SK-N-SH treated with all-trans-retinoic acid at 6 μM for 48 hours (cell line): ENCODE data around the gene WNK1.

Experiments
- ATAC-seq: fragments of 200-7000 bp; cut with Tn5 transposase; 3 replicates; pipeline ENCODE4 v1.9.1; 2020; ENCODE audit warnings: mild to moderate bottlenecking, moderate library complexity
- ARNTL ChIP-seq: fragments of 450-650 bp; formaldehyde crosslinking; IDR thresholded peaks from 2 replicates; pipeline ENCODE4 v1.5.0; 2020; ENCODE audit warnings: low read depth, mild to moderate bottlenecking, moderate library complexity, borderline replicate concordance
- CSDC2 ChIP-seq: fragments of 250-450 bp; sonication (Bioruptor Pico); IDR thresholded peaks from 2 replicates; pipeline ENCODE4 v1.5.0; 2020; ENCODE audit warnings: mild to moderate bottlenecking, moderate library complexity
- ESRRG ChIP-seq: fragments of 250-450 bp; sonication (Bioruptor Pico); IDR thresholded peaks from 2 replicates; pipeline ENCODE4 v1.6.1; 2021; ENCODE audit warnings: mild to moderate bottlenecking
- GLIS3 ChIP-seq: fragments of 250-450 bp; sonication (Bioruptor Pico); IDR thresholded peaks from 2 replicates; pipeline ENCODE4 v1.5.0; 2020; ENCODE audit warnings: mild to moderate bottlenecking, moderate library complexity
- ISL1 ChIP-seq: fragments of 250-450 bp; sonication (Bioruptor Pico); IDR thresholded peaks from 2 replicates; pipeline ENCODE4 v2.1.2; 2022; ENCODE audit warnings: mild to moderate bottlenecking, moderate library complexity
- OSR1 ChIP-seq: fragments of 250-450 bp; sonication (Bioruptor Pico); IDR thresholded peaks from 2 replicates; pipeline ENCODE4 v1.8.0; 2022; ENCODE audit warnings: moderate library complexity, mild to moderate bottlenecking, inconsistent platforms
- PPARA ChIP-seq: fragments of 250-450 bp; sonication (Bioruptor Pico); IDR thresholded peaks from 2 replicates; pipeline ENCODE4 v1.5.0; 2020; ENCODE audit warnings: mild to moderate bottlenecking, borderline replicate concordance
- RARB ChIP-seq: fragments of 250-450 bp; sonication (Bioruptor Pico); IDR thresholded peaks from 2 replicates; pipeline ENCODE4 v1.8.0; 2021; ENCODE audit warnings: mild to moderate bottlenecking, moderate library complexity
- SNAI2 ChIP-seq: fragments of 250-450 bp; sonication (Bioruptor Pico); IDR thresholded peaks from 2 replicates; pipeline ENCODE4 v1.5.0; 2020; ENCODE audit warnings: mild to moderate bottlenecking, moderate library complexity
- TCF4 ChIP-seq: fragments of 250-450 bp; sonication (Bioruptor Pico); IDR thresholded peaks from 2 replicates; pipeline ENCODE4 v1.8.0; 2021; ENCODE audit warnings: mild to moderate bottlenecking, moderate library complexity, borderline replicate concordance
- TOX ChIP-seq: fragments of 250-450 bp; sonication (Bioruptor Pico); IDR thresholded peaks from 2 replicates; pipeline ENCODE4 v1.8.0; 2021; ENCODE audit warnings: mild to moderate bottlenecking, moderate library complexity, borderline replicate concordance
- ZFP30 ChIP-seq: fragments of 450-650 bp; formaldehyde crosslinking; IDR thresholded peaks from 2 replicates; pipeline ENCODE4 v1.5.0; 2022; ENCODE audit warnings: mild to moderate bottlenecking, moderate library complexity
- ZNF565 ChIP-seq: fragments of 450-650 bp; formaldehyde crosslinking; conservative IDR thresholded peaks from 2 replicates; pipeline ENCODE4 v1.5.0; 2020; ENCODE audit warnings: low read depth, mild to moderate bottlenecking, moderate library complexity
- ZNF70 ChIP-seq: fragments of 450-650 bp; formaldehyde crosslinking; IDR thresholded peaks from 2 replicates; pipeline ENCODE4 v1.5.0; 2020; ENCODE audit warnings: mild to moderate bottlenecking, moderate library complexity
- ZNF8 ChIP-seq: fragments of 450-650 bp; formaldehyde crosslinking; IDR thresholded peaks from 2 replicates; pipeline ENCODE4 v1.5.0; 2020; ENCODE audit warnings: mild to moderate bottlenecking, moderate library complexity
- TF ChIP-seq, protein P1 (sequence below): fragments of 250-450 bp; sonication (Bioruptor Pico); IDR thresholded peaks from 2 replicates; pipeline ENCODE4 v1.8.0; 2021; ENCODE audit warnings: low read depth, mild to moderate bottlenecking, moderate library complexity, borderline replicate concordance
- TF ChIP-seq, protein P2 (sequence below): fragments of 250-450 bp; sonication (Bioruptor Pico); IDR thresholded peaks from 2 replicates; pipeline ENCODE4 v1.5.1; 2021; ENCODE audit warnings: mild to moderate bottlenecking, moderate library complexity
- TF ChIP-seq, protein P3 (sequence below): fragments of 250-450 bp; sonication (Bioruptor Pico); IDR thresholded peaks from 2 replicates; pipeline ENCODE4 v1.5.0; 2020; ENCODE audit warnings: mild to moderate bottlenecking, moderate library complexity
- TF ChIP-seq, protein P4 (sequence below): fragments of 250-450 bp; sonication (Bioruptor Pico); IDR thresholded peaks from 2 replicates; pipeline ENCODE4 v1.5.1; 2020; ENCODE audit warnings: low read depth, mild to moderate bottlenecking, moderate library complexity
- TF ChIP-seq, protein P5 (sequence below): fragments of 250-450 bp; sonication (Bioruptor Pico); IDR thresholded peaks from 2 replicates; pipeline ENCODE4 v1.8.0; 2020; ENCODE audit warnings: mild to moderate bottlenecking, moderate library complexity, borderline replicate concordance

The WNK1 gene

DNA sequence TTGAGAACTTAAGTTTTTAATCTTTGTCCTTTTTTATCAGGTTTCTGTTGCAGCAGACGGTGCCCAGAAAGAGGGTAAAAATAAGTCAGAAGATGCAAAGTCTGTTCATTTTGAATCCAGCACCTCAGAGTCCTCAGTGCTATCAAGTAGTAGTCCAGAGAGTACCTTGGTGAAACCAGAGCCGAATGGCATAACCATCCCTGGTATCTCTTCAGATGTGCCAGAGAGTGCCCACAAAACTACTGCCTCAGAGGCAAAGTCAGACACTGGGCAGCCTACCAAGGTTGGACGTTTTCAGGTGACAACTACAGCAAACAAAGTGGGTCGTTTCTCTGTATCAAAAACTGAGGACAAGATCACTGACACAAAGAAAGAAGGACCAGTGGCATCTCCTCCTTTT is 143.7 kb downstream of the WNK1 start:
- no peak for ATAC-seq
- TF ChIP-seq RARB (CRISPR knock-in tag) (no peak), ISL1 (CRISPR knock-in tag) (no peak), PPARA (CRISPR knock-in tag) (no peak), OSR1 (CRISPR knock-in tag) (no peak), ZFP30 (no peak), ZNF565 (CRISPR knock-in tag) (no peak), GLIS3 (CRISPR knock-in tag) (no peak), TOX (no peak), TCF4 (CRISPR knock-in tag) (no peak), ARNTL (CRISPR knock-in tag) (no peak), CSDC2 (no peak), ZNF8 (no peak)
- TF ChIP-seq, protein P1, sequence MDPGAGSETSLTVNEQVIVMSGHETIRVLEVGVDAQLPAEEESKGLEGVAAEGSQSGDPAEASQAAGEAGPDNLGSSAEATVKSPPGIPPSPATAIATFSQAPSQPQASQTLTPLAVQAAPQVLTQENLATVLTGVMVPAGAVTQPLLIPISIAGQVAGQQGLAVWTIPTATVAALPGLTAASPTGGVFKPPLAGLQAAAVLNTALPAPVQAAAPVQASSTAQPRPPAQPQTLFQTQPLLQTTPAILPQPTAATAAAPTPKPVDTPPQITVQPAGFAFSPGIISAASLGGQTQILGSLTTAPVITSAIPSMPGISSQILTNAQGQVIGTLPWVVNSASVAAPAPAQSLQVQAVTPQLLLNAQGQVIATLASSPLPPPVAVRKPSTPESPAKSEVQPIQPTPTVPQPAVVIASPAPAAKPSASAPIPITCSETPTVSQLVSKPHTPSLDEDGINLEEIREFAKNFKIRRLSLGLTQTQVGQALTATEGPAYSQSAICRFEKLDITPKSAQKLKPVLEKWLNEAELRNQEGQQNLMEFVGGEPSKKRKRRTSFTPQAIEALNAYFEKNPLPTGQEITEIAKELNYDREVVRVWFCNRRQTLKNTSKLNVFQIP (CRISPR knock-in tag) = no peak
- TF ChIP-seq, protein P2, sequence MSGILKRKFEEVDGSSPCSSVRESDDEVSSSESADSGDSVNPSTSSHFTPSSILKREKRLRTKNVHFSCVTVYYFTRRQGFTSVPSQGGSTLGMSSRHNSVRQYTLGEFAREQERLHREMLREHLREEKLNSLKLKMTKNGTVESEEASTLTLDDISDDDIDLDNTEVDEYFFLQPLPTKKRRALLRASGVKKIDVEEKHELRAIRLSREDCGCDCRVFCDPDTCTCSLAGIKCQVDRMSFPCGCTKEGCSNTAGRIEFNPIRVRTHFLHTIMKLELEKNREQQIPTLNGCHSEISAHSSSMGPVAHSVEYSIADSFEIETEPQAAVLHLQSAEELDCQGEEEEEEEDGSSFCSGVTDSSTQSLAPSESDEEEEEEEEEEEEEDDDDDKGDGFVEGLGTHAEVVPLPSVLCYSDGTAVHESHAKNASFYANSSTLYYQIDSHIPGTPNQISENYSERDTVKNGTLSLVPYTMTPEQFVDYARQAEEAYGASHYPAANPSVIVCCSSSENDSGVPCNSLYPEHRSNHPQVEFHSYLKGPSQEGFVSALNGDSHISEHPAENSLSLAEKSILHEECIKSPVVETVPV = no peak
- TF ChIP-seq, protein P3, sequence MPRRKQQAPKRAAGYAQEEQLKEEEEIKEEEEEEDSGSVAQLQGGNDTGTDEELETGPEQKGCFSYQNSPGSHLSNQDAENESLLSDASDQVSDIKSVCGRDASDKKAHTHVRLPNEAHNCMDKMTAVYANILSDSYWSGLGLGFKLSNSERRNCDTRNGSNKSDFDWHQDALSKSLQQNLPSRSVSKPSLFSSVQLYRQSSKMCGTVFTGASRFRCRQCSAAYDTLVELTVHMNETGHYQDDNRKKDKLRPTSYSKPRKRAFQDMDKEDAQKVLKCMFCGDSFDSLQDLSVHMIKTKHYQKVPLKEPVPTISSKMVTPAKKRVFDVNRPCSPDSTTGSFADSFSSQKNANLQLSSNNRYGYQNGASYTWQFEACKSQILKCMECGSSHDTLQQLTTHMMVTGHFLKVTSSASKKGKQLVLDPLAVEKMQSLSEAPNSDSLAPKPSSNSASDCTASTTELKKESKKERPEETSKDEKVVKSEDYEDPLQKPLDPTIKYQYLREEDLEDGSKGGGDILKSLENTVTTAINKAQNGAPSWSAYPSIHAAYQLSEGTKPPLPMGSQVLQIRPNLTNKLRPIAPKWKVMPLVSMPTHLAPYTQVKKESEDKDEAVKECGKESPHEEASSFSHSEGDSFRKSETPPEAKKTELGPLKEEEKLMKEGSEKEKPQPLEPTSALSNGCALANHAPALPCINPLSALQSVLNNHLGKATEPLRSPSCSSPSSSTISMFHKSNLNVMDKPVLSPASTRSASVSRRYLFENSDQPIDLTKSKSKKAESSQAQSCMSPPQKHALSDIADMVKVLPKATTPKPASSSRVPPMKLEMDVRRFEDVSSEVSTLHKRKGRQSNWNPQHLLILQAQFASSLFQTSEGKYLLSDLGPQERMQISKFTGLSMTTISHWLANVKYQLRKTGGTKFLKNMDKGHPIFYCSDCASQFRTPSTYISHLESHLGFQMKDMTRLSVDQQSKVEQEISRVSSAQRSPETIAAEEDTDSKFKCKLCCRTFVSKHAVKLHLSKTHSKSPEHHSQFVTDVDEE (CRISPR knock-in tag) = no peak
- TF ChIP-seq, protein P4, sequence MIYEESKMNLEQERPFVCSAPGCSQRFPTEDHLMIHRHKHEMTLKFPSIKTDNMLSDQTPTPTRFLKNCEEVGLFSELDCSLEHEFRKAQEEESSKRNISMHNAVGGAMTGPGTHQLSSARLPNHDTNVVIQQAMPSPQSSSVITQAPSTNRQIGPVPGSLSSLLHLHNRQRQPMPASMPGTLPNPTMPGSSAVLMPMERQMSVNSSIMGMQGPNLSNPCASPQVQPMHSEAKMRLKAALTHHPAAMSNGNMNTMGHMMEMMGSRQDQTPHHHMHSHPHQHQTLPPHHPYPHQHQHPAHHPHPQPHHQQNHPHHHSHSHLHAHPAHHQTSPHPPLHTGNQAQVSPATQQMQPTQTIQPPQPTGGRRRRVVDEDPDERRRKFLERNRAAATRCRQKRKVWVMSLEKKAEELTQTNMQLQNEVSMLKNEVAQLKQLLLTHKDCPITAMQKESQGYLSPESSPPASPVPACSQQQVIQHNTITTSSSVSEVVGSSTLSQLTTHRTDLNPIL (CRISPR knock-in tag) = no peak

DNA sequence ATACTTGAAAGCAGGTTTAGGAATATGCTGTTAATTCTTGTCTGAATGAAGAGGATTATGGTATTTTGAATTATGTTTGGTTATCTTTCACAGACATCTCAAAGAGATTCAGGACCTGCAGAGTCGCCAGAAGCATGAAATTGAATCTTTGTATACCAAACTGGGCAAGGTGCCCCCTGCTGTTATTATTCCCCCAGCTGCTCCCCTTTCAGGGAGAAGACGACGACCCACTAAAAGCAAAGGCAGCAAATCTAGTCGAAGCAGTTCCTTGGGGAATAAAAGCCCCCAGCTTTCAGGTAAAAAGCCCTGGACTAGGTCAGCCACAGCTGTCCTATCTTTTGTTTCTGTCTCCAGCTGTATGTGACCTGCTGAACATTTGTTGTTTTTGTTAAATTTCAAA is 145.0 kb downstream of the WNK1 start:
- no peak for ATAC-seq
- TF ChIP-seq ZNF8 = no peak
- no peak for TF ChIP-seq ISL1 (CRISPR knock-in tag)
- no peak for TF ChIP-seq ESRRG
- TF ChIP-seq ZFP30 = no peak
- TF ChIP-seq CSDC2 = no peak
- TF ChIP-seq, protein P3 (CRISPR knock-in tag) = no peak
- no peak for TF ChIP-seq ZNF70
- no peak for TF ChIP-seq ZNF565 (CRISPR knock-in tag)
- TF ChIP-seq, protein P4 (CRISPR knock-in tag) = no peak
- no peak for TF ChIP-seq PPARA (CRISPR knock-in tag)

DNA sequence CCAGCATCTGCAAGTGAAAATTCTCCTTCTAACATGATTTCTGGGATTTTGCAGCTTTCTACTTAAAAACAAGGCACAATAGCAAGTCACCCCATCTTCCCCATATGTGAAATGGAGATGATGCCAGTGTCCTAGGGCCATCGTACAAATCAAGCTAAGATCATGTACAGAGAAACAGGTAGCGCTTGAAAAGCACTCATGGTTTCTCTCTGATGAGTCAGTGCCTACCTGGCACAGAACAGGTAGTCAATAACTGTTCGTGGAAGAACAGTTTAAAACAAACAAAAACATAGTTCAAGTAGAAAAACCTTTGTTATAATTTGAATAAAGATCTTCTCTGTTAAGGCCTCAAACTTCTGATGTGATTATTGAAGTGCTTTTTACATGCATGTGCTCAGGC is 150.2 kb downstream of the WNK1 start:
- TF ChIP-seq, protein P5, sequence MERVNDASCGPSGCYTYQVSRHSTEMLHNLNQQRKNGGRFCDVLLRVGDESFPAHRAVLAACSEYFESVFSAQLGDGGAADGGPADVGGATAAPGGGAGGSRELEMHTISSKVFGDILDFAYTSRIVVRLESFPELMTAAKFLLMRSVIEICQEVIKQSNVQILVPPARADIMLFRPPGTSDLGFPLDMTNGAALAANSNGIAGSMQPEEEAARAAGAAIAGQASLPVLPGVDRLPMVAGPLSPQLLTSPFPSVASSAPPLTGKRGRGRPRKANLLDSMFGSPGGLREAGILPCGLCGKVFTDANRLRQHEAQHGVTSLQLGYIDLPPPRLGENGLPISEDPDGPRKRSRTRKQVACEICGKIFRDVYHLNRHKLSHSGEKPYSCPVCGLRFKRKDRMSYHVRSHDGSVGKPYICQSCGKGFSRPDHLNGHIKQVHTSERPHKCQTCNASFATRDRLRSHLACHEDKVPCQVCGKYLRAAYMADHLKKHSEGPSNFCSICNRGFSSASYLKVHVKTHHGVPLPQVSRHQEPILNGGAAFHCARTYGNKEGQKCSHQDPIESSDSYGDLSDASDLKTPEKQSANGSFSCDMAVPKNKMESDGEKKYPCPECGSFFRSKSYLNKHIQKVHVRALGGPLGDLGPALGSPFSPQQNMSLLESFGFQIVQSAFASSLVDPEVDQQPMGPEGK = no peak
- TF ChIP-seq, protein P2 = no peak
- TF ChIP-seq TCF4 (CRISPR knock-in tag) = no peak
- no peak for TF ChIP-seq OSR1 (CRISPR knock-in tag)
- no peak for TF ChIP-seq SNAI2 (CRISPR knock-in tag)
- no peak for TF ChIP-seq ESRRG
- TF ChIP-seq ISL1 (CRISPR knock-in tag) = no peak
- no peak for TF ChIP-seq ZFP30
- no peak for TF ChIP-seq CSDC2
- no peak for ATAC-seq
